IMR-90 (cell line): ENCODE results near the gene SIX6.

Experiments
- BHLHE40 ChIP-seq: fragments of 150-350 bp; IDR thresholded peaks from 2 replicates; pipeline ENCODE4 v1.6.1; 2016; ENCODE audit warnings: mild to moderate bottlenecking, low read depth, low read length
- CEBPB ChIP-seq: IDR thresholded peaks from 2 replicates; pipeline ENCODE4 v1.6.1; 2012; ENCODE audit warnings: low read depth, low read length, improper control_type of control experiment
- CHD1 ChIP-seq: IDR thresholded peaks from 2 replicates; pipeline ENCODE4 v1.6.1; 2012; ENCODE audit warnings: low read depth, low read length, improper control_type of control experiment
- FOS ChIP-seq: fragments of 150-350 bp; IDR thresholded peaks from 2 replicates; pipeline ENCODE4 v1.6.1; 2016; ENCODE audit warnings: low read depth, low read length
- MAFK ChIP-seq: IDR thresholded peaks from 2 replicates; pipeline ENCODE4 v1.6.1; 2012; ENCODE audit warnings: low read depth, low read length, improper control_type of control experiment
- NFE2L2 ChIP-seq: fragments of 150-350 bp; IDR thresholded peaks from 2 replicates; pipeline ENCODE4 v1.6.1; 2016; ENCODE audit warnings: low read depth, mild to moderate bottlenecking, low read length
- POLR2A ChIP-seq: IDR thresholded peaks from 2 replicates; pipeline ENCODE4 v1.6.1; 2012; ENCODE audit warnings: mild to moderate bottlenecking, low read depth, low read length
- RAD21 ChIP-seq: IDR thresholded peaks from 2 replicates; pipeline ENCODE4 v1.6.1; 2012; ENCODE audit warnings: low read length, improper control_type of control experiment
- RCOR1 ChIP-seq: IDR thresholded peaks from 2 replicates; pipeline ENCODE4 v1.6.1; 2012; ENCODE audit warnings: mild to moderate bottlenecking, low read length, improper control_type of control experiment; ENCODE audit not compliant: insufficient replicate concordance
- RFX5 ChIP-seq: IDR thresholded peaks from 2 replicates; pipeline ENCODE4 v1.8.0; 2012; ENCODE audit warnings: low read depth, mild to moderate bottlenecking, low read length, moderate library complexity
- SMC3 ChIP-seq: fragments of 150-350 bp; IDR thresholded peaks from 2 replicates; pipeline ENCODE4 v1.6.1; 2016; ENCODE audit warnings: low read depth, mild to moderate bottlenecking, antibody characterized with exemption, low read length, moderate library complexity
- TF ChIP-seq, protein P1 (sequence below): conservative IDR thresholded peaks from 2 replicates; pipeline ENCODE4 v1.5.1; 2012; ENCODE audit warnings: mild to moderate bottlenecking, low read depth, low read length, improper control_type of control experiment
- TF ChIP-seq, protein P2 (sequence below): fragments of 150-350 bp; IDR thresholded peaks from 2 replicates; pipeline ENCODE4 v1.6.1; 2016; ENCODE audit warnings: low read depth, mild to moderate bottlenecking, low read length, moderate library complexity, borderline replicate concordance
- TF ChIP-seq, protein P3 (sequence below): fragments of 150-350 bp; IDR thresholded peaks from 2 replicates; pipeline ENCODE4 v1.6.1; 2017; ENCODE audit warnings: mild to moderate bottlenecking, antibody characterized with exemption, low read length, low read depth

DNA sequence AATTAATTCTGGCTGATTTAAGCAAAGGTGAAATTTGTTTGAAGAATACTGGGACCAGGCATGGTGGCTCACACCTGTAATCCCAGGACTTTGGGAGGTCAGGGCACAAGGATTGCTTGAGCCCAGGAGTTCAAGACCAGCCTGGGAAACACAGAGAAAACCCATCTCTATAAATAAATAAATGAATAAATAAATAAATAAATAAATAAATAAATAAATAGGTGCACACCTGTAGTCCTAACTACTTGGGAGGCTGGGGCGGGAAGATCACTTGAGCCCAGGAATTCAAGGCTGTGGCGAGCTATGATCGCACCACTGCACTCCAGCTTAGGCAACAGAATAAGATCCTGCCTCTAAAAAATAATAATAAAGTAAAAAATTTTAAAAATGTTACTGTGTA lies 18.7 kb upstream of the SIX6 start:
- TF ChIP-seq CEBPB (no peak), RCOR1 (no peak), MAFK (no peak), POLR2A (no peak), RAD21 (no peak), RFX5 (no peak), SMC3 (no peak), BHLHE40 (no peak), NFE2L2 (no peak), CHD1 (no peak), FOS (no peak)
- TF ChIP-seq, protein P1, sequence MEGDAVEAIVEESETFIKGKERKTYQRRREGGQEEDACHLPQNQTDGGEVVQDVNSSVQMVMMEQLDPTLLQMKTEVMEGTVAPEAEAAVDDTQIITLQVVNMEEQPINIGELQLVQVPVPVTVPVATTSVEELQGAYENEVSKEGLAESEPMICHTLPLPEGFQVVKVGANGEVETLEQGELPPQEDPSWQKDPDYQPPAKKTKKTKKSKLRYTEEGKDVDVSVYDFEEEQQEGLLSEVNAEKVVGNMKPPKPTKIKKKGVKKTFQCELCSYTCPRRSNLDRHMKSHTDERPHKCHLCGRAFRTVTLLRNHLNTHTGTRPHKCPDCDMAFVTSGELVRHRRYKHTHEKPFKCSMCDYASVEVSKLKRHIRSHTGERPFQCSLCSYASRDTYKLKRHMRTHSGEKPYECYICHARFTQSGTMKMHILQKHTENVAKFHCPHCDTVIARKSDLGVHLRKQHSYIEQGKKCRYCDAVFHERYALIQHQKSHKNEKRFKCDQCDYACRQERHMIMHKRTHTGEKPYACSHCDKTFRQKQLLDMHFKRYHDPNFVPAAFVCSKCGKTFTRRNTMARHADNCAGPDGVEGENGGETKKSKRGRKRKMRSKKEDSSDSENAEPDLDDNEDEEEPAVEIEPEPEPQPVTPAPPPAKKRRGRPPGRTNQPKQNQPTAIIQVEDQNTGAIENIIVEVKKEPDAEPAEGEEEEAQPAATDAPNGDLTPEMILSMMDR: no peak
- TF ChIP-seq, protein P2, sequence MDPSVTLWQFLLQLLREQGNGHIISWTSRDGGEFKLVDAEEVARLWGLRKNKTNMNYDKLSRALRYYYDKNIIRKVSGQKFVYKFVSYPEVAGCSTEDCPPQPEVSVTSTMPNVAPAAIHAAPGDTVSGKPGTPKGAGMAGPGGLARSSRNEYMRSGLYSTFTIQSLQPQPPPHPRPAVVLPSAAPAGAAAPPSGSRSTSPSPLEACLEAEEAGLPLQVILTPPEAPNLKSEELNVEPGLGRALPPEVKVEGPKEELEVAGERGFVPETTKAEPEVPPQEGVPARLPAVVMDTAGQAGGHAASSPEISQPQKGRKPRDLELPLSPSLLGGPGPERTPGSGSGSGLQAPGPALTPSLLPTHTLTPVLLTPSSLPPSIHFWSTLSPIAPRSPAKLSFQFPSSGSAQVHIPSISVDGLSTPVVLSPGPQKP: no peak
- TF ChIP-seq, protein P3, sequence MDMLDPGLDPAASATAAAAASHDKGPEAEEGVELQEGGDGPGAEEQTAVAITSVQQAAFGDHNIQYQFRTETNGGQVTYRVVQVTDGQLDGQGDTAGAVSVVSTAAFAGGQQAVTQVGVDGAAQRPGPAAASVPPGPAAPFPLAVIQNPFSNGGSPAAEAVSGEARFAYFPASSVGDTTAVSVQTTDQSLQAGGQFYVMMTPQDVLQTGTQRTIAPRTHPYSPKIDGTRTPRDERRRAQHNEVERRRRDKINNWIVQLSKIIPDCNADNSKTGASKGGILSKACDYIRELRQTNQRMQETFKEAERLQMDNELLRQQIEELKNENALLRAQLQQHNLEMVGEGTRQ: no peak
